HG02884 (cell line): ENCODE results near the gene GLT1D1.

Source experiments
- ATAC-seq: cut with Tn5 transposase; IDR thresholded peaks from one replicate; pipeline ENCODE4 v1.9.1; 2021; ENCODE audit warnings: mild to moderate bottlenecking, moderate library complexity; ENCODE audit not compliant: unreplicated experiment

Gene GLT1D1

GRCh38 chr12:128959901-128960300 is 106.6 kb downstream of the GLT1D1 start:
- no peak for ATAC-seq

GRCh38 chr12:128961308-128961902 is 108.1 kb downstream of the GLT1D1 start:
- ATAC-seq = no peak

- no peak for ATAC-seq
These were observed 108.7 kb downstream of the GLT1D1 start for GRCh38 chr12:128961957-128962356.

- ATAC-seq = no peak
These were observed 113.0 kb downstream of the GLT1D1 start for GRCh38 chr12:128966203-128966810.

- no peak for ATAC-seq
These were observed 115.4 kb downstream of the GLT1D1 start for GRCh38 chr12:128968668-128969067.

GRCh38 chr12:128969480-128970055 is 116.3 kb downstream of the GLT1D1 start:
- ATAC-seq = peak; percentile 79

GRCh38 chr12:128970110-128970509 is 116.8 kb downstream of the GLT1D1 start:
- ATAC-seq = no peak

GRCh38 chr12:128970941-128971340 is 117.7 kb downstream of the GLT1D1 start:
- ATAC-seq = no peak

GRCh38 chr12:128971802-128972201 is 118.5 kb downstream of the GLT1D1 start:
- ATAC-seq = no peak

GRCh38 chr12:128973883-128974681 is 120.8 kb downstream of the GLT1D1 start:
- ATAC-seq = no peak

- no peak for ATAC-seq
These were observed 121.6 kb downstream of the GLT1D1 start for GRCh38 chr12:128974881-128975280.

GRCh38 chr12:128976120-128976738 is 123.0 kb downstream of the GLT1D1 start:
- no peak for ATAC-seq

GRCh38 chr12:128977441-128977840 is 124.2 kb downstream of the GLT1D1 start:
- ATAC-seq = no peak

- ATAC-seq = no peak
These were observed 124.8 kb downstream of the GLT1D1 start for GRCh38 chr12:128978067-128978466.

GRCh38 chr12:128980623-128981022 is 127.3 kb downstream of the GLT1D1 start:
- no peak for ATAC-seq

GRCh38 chr12:128981971-128982533 is 128.8 kb downstream of the GLT1D1 start:
- no peak for ATAC-seq

- no peak for ATAC-seq
These were observed 129.7 kb downstream of the GLT1D1 start for GRCh38 chr12:128982933-128983332.

- ATAC-seq = no peak
These were observed 130.1 kb downstream of the GLT1D1 start for GRCh38 chr12:128983371-128983770.

GRCh38 chr12:128986957-128987356 is 133.7 kb downstream of the GLT1D1 start:
- ATAC-seq = no peak

GRCh38 chr12:128989287-128989686 is 136.0 kb downstream of the GLT1D1 start:
- no peak for ATAC-seq

GRCh38 chr12:128991716-128992115 is 138.4 kb downstream of the GLT1D1 start:
- ATAC-seq = no peak
